AG04450 (cell line): ENCODE data around the gene NSUN3. TPM values are rescaled to one million over a fixed set of nuclear protein-coding genes. Genes with fewer than 3 reads are reported as not detected.

Experiments used
- CTCF ChIA-PET: fragments of 300-600, 350-600 bp; formaldehyde crosslinking; extraction: SDS; loops from one replicate; lab custom pipeline; 2022; ENCODE audit warnings: antibody characterized with exemption, inconsistent platforms; lab: Charles Lee
- POLR2A ChIA-PET: fragments of 350-600 bp; formaldehyde crosslinking; extraction: SDS; loops from one replicate; lab custom pipeline; 2021; ENCODE audit warnings: antibody characterized with exemption, inconsistent platforms; lab: Yijun Ruan, JAX
- DNase-seq: peaks from one replicate; pipeline ENCODE4 v3.0.0-alpha.2; 2011; ENCODE audit warnings: low read depth, low spot score
- H3K27ac ChIP-seq: one replicate; pipeline ENCODE4 v1.5.1; 2012; ENCODE audit warnings: low read depth, low read length, control low read depth
- H3K27me3 ChIP-seq: one replicate; pipeline ENCODE4 v1.6.0; 2012; ENCODE audit warnings: low read length; ENCODE audit not compliant: control insufficient read depth, insufficient read depth
- H3K4me3 ChIP-seq: 2 replicates; pipeline ENCODE4 v1.5.1; 2011; ENCODE audit warnings: mild to moderate bottlenecking, low read depth, low read length, control low read depth
- H3K9me3 ChIP-seq: 2 replicates; pipeline ENCODE4 v1.5.1; 2012; ENCODE audit warnings: low read length; ENCODE audit not compliant: control insufficient read depth, insufficient read depth
- polyA plus RNA-seq: library from polyadenylated mRNA; depleted of rRNA; stranded (reverse); fragments of >200 nt; gene quantifications from 2 replicates; pipeline ENCODE4 v1.2.3, GENCODE V29; 2011
- TF ChIP-seq, protein P1 (sequence below): IDR thresholded peaks from 2 replicates; pipeline ENCODE4 v1.5.1; 2011; ENCODE audit warnings: low read depth, low read length, control low read depth, inconsistent platforms

The NSUN3 gene
- polyA plus RNA-seq, 1 experiment: 7.7 TPM

DNA sequence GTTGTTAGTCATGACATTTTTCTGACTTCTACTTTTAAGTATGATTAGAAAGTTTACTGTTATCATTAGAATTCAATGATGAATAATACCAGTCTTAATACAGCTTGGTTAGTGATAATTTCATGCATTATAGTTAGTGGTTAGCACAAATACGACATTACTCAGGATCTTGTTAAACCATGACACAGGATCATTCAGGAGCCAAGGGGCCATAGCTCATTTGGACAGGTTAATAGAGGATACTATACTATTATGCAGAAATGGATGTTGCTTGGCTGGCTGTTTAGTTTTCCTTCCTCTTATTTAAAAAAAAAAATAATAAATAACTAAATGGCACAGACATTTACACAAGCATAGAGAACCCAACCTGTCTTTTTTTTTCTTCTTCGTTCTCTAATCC lies 55.5 kb downstream of the NSUN3 start:
- ChIA-PET CTCF (no interaction called here), POLR2A (no interaction called here)
- no peaks in the 10 kb centered on the region for H3K27me3 ChIP-seq
- H3K4me3 ChIP-seq: no peak overlapping the region
- DNase-seq: no peak
- TF ChIP-seq, protein P1, sequence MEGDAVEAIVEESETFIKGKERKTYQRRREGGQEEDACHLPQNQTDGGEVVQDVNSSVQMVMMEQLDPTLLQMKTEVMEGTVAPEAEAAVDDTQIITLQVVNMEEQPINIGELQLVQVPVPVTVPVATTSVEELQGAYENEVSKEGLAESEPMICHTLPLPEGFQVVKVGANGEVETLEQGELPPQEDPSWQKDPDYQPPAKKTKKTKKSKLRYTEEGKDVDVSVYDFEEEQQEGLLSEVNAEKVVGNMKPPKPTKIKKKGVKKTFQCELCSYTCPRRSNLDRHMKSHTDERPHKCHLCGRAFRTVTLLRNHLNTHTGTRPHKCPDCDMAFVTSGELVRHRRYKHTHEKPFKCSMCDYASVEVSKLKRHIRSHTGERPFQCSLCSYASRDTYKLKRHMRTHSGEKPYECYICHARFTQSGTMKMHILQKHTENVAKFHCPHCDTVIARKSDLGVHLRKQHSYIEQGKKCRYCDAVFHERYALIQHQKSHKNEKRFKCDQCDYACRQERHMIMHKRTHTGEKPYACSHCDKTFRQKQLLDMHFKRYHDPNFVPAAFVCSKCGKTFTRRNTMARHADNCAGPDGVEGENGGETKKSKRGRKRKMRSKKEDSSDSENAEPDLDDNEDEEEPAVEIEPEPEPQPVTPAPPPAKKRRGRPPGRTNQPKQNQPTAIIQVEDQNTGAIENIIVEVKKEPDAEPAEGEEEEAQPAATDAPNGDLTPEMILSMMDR: no peak
- no peaks in the 10 kb centered on the region for H3K9me3 ChIP-seq
- no peak overlapping the region for H3K27ac ChIP-seq

DNA sequence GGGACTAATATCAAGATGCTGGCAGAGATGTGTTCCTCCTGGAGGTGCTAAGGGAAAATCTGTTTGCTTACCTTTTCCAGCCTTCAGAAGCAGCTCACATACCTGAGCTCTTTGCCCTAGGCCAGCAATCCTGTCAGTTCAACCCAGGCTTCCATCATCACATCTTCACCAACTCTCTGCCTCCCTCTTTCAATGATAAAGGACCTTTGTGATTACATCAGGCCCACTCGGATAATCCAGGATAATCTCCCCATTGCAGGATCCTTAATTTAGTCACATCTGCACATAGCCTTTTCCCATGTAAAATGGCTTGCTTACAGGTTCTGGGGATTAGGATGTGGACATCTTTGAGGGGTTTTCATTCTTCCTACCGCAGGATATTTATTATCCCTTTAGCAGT lies 58.3 kb downstream of the NSUN3 start:
- TF ChIP-seq, protein P1: no peak
- H3K27me3 ChIP-seq: no peaks in the 10 kb centered on the region
- ChIA-PET CTCF (no interaction called here), POLR2A (no interaction called here)
- no peak overlapping the region for H3K4me3 ChIP-seq
- H3K9me3 ChIP-seq: no peaks in the 10 kb centered on the region
- no peak overlapping the region for H3K27ac ChIP-seq
- DNase-seq: no peak

DNA sequence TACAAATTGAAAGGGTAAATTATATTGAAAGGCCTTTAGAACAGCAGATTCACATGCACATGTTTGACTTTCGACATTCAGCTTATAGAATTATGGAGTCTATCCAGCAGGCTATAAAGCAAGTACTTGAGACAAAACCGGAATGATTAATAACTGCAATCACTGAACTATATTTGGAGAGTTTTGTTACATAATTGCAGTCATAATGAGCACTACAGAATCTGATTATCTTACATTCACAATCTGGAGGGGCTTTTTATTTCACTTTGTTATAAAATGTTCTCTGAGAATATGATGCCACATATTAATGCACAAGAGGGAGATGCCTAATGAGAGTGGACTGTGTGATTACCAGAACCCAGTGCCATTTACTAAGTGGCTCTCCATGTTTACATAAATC lies 64.3 kb downstream of the NSUN3 start:
- TF ChIP-seq, protein P1: no peak
- ChIA-PET CTCF (no interaction called here), POLR2A (no interaction called here)
- Histone ChIP-seq H3K27ac (no peak overlapping the region), H3K9me3 (no peaks in the 10 kb centered on the region), H3K27me3 (no peaks in the 10 kb centered on the region), H3K4me3 (no peak overlapping the region)
- DNase-seq: no peak

DNA sequence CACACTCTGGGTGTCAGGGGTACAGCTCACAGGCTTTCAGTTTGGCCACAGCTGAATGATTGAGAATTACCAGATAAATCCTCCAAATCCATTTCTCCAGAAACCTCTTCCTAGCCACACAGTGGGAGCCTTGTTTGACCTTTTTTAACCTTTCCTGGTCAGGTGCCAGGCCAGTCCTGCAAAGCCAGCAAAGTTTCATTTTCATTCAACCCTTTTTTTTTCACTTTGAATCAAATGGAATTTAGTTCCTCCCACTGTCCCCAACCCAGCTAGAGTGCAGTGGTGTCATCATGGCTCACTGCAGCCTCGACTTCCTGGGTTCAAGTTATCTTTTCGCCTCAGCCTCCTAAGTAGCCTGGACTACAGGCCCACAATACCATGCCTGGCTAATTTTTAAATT lies 67.8 kb downstream of the NSUN3 start:
- no peak for DNase-seq
- TF ChIP-seq, protein P1: no peak
- CTCF ChIA-PET: interaction anchor here (0.6 kb wide), 1 partner anchor 8 kb away, joined by 5 read pairs; no protein-coding TSS in a partner anchor
- Histone ChIP-seq H3K27ac (no peak overlapping the region), H3K4me3 (no peak overlapping the region), H3K9me3 (no peaks in the 10 kb centered on the region; the same call in 1 of the 2 replicates), H3K27me3 (no peaks in the 10 kb centered on the region)
- POLR2A ChIA-PET: no interaction called here

DNA sequence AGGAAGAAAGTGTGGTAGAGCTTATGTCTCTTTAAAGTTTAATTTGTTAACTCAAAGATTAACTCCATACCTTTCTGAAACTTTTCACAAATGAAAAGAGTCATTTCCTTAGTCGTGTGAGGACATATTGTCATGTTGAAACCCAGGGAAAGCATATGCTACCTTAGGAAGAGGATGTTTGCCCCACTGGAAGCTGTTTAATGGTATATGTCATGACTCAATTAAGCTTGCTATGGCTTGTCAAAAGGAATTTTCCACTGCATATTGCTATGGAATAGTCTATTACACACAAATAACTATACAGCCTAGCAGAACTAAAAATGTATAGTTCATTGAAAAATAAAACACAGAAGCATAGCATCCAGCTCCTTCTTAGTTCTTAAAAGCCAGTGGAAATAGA lies 69.9 kb downstream of the NSUN3 start:
- CTCF ChIA-PET: interaction anchor here (0.7 to 1.0 kb wide), 2 partner anchors 17 to 63 kb away, joined by 3 read pairs; no protein-coding TSS in a partner anchor
- POLR2A ChIA-PET: no interaction called here
- Histone ChIP-seq H3K27ac (no peak overlapping the region), H3K27me3 (no peaks in the 10 kb centered on the region), H3K9me3 (no peaks in the 10 kb centered on the region; the same call in 1 of the 2 replicates), H3K4me3 (no peak overlapping the region)
- no peak for DNase-seq
- TF ChIP-seq, protein P1: no peak
